Lower leg skin (tissue), 3 donors: ENCODE results near the gene INKA2.

Source experiments
- CTCF ChIP-seq, 3 donors: fragments of 450-650 bp; IDR thresholded peaks; one replicate each; pipeline ENCODE4 v1.5.1; 2016; ENCODE audit warnings: antibody characterized with exemption in 3 of 3, mild to moderate bottlenecking in 3 of 3, moderate library complexity in 2 of 3
- POLR2A ChIP-seq, 2 donors: fragments of 450-650 bp; IDR thresholded peaks; one replicate each; pipeline ENCODE4 v1.6.1; 2016 to 2017; ENCODE audit warnings: antibody characterized with exemption in 2 of 2, mild to moderate bottlenecking in 1 of 2, moderate library complexity in 1 of 2

- TF ChIP-seq CTCF (IDR thresholded peaks at IDR 0.05): no peak
- TF ChIP-seq POLR2A (IDR thresholded peaks at IDR 0.05): no peak
Observed at GRCh38 chr1:111720274-111720976, 18.8 kb downstream of the INKA2 start.
